Measurements from ENCODE around the gene SEMA3F.

DNA sequence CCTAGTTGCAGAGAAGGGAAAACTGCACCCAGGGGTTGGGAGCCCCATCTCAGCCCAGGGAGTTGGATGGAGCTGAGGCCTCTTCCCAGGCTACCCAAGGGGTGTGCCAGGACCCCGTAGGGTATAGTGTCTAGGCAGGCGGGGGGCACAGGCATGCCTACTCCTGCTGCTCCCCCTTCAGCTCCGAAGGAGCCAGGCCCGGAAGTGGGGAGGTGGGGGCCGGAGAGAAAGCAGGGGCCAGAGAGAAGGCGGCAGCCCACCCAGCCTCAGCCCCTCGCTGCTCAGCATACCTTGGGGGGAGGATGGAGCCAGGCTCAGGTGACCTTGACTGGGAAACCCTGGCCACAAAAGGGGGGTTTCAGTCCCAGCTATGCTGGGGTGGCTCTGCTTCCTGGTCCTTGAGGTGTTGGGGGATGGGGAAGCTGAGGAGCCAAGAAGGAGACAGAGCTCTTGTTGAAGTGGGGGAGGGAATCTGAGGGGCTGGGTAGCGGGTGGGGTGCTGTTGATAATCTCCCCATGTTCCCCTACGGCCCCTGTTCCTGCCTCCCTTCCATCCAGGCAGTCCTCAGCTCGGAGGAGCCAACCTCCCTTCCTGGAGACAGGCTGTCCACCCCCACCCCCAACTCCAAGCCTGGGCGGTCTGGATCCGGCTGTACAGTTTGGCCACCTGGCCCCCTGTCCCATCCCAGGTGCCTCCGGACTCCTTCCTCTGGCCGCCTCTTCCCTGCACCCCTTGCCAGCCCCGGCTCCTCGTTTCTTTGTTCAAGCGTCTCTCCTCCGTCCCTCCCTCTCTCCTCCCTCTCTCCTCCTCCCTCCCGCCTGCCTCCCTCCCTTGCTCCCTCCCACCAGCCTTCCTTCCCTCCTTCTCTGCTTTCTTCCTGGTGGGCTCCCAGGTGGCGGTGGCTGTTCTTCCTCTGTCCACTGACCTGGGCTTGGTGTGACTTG, 1.7 kb downstream of the SEMA3F start:
- no peak for TF ChIP-seq CTCF (IDR thresholded peaks at IDR 0.05)
- TF ChIP-seq POLR2A (IDR thresholded peaks at IDR 0.05): no peak

Measured in upper lobe of left lung (tissue), 4 donors.